Caco-2 (cell line): ENCODE data around the gene DNAJB12. TPM values are rescaled to one million over a fixed set of nuclear protein-coding genes. Genes with fewer than 3 reads are reported as not detected.

Source experiments
- BruUV-seq: library from RNA; stranded (reverse); fragments of 400-500 nt; replicated peaks from 2 replicates; lab custom pipeline; 2021; lab: Mats Ljungman, UMichigan
- CTCF ChIA-PET: fragments of 300-600 bp; sonication (Branson Sonifier 250); formaldehyde crosslinking; loops from one replicate; lab custom pipeline; 2022; ENCODE audit warnings: antibody characterized with exemption; lab: Charles Lee
- POLR2A ChIA-PET: fragments of 300-600 bp; sonication (Branson Sonifier 250); formaldehyde crosslinking; loops from one replicate; lab custom pipeline; 2022; ENCODE audit warnings: antibody characterized with exemption; lab: Charles Lee
- DNase-seq, 2 experiments: peaks; one replicate each; pipeline versions ENCODE4 v3.0.0 to v3.0.0-alpha.2; 2020 to 2022
- H3K27me3 ChIP-seq: replicated peaks from 2 replicates; pipeline ENCODE4 v1.6.0; 2011; ENCODE audit warnings: low read length; ENCODE audit not compliant: control insufficient read depth, insufficient read depth
- H3K36me3 ChIP-seq: 2 replicates; pipeline ENCODE4 v1.5.1; 2011; ENCODE audit warnings: low read length; ENCODE audit not compliant: control insufficient read depth, insufficient read depth
- H3K4me1 ChIP-seq: fragments of 250-450 bp; sonication (Bioruptor Pico); 2 replicates; pipeline ENCODE4 v1.5.1; 2020; ENCODE audit warnings: mild to moderate bottlenecking
- H3K4me3 ChIP-seq: 2 replicates; pipeline ENCODE4 v1.5.1; 2011; ENCODE audit warnings: low read depth, mild to moderate bottlenecking, control low read depth, low read length
- H3K9me3 ChIP-seq: fragments of 250-450 bp; sonication (Bioruptor Pico); 2 replicates; pipeline ENCODE4 v1.5.1; 2020; ENCODE audit warnings: mild to moderate bottlenecking, moderate library complexity
- H3K27ac Mint-ChIP-seq: one replicate; pipeline ENCODE4 v1.8.0; 2022; ENCODE audit warnings: mixed read lengths; ENCODE audit not compliant: unreplicated experiment
- H3K27me3 Mint-ChIP-seq: one replicate; pipeline ENCODE4 v1.8.0; 2022; ENCODE audit warnings: mixed read lengths; ENCODE audit not compliant: insufficient read depth, unreplicated experiment
- H3K36me3 Mint-ChIP-seq: one replicate; pipeline ENCODE4 v1.8.0; 2022; ENCODE audit warnings: mild to moderate bottlenecking, mixed read lengths; ENCODE audit not compliant: insufficient read depth, unreplicated experiment
- H3K4me1 Mint-ChIP-seq: one replicate; pipeline ENCODE4 v1.8.0; 2022; ENCODE audit warnings: low read depth, mixed read lengths; ENCODE audit not compliant: unreplicated experiment
- H3K4me3 Mint-ChIP-seq: one replicate; pipeline ENCODE4 v1.8.0; 2022; ENCODE audit warnings: mild to moderate bottlenecking, moderate library complexity, mixed read lengths; ENCODE audit not compliant: unreplicated experiment
- H3K9me3 Mint-ChIP-seq: one replicate; pipeline ENCODE4 v1.8.0; 2022; ENCODE audit warnings: mixed read lengths; ENCODE audit not compliant: unreplicated experiment
- CTCF ChIP-seq, 2 experiments: fragments of 200-600 bp in 1 of 2; IDR thresholded peaks; 1 replicate in 1 of 2; 2 replicates in 1 of 2; pipeline versions ENCODE4 v1.5.1 to v1.8.0; 2011 to 2022; ENCODE audit warnings: antibody characterized with exemption in 1 of 2, control low read depth in 1 of 2, inconsistent platforms in 1 of 2, low read depth in 1 of 2, low read length in 1 of 2, mild to moderate bottlenecking in 1 of 2, moderate library complexity in 1 of 2; ENCODE audit not compliant: insufficient read depth in 1 of 2, severe bottlenecking in 1 of 2, unreplicated experiment in 1 of 2
- intact Hi-C: fragments of 100-400 bp; cut with micrococcal nuclease; formaldehyde crosslinking; loops from one replicate; pipeline ENCODE4 v1.10.0; 2022; ENCODE audit not compliant: unreplicated experiment
- total RNA-seq: library from RNA; stranded (reverse); gene quantifications from 2 replicates; pipeline ENCODE4 v1.2.3, GENCODE V29; 2022

The DNAJB12 gene
- total RNA-seq, 1 experiment from 2014 or later: 56.0 TPM

DNA sequence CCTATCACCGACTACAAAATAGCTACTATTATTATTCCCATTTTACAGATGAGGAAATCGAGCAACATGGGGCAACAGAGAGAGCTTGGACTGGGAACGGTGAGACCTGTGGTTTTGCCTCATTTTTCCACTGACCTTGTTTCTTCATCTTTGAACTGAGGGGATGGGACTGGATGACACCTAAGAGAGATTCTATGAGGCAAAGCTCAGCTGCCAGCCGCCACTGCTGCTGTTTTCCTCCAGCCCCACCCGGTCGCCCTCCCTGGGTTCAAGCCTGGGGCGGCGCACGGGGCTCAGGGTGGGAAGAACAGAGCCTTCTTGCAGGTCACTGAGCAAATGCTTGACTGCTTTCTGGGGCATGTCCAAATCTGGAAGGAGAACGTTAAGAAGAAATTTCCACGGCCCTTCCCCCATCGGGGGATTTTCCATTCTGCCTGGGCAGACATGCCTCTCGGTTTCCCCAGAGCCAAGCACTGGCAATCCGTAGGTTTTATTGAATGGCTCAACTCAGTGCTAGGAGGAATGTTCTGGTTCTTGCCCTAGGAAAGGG lies 68.7 kb downstream of the DNAJB12 start:
- Mint-ChIP-seq H3K36me3 (no peaks in the 10 kb centered on the region), H3K27ac (peak overlapping the region; percentile 26), H3K4me3 (no peak overlapping the region), H3K9me3 (no peaks in the 10 kb centered on the region), H3K27me3 (no peaks in the 10 kb centered on the region), H3K4me1 (peaks cover 16% of the 10 kb centered on the region)
- H3K4me3 ChIP-seq: no peak overlapping the region
- POLR2A ChIA-PET: interaction anchor here (1.2 kb wide), 1 partner anchor 13 kb away, joined by 7 read pairs; no protein-coding TSS in a partner anchor
- no TSS peak for BruUV-seq
- H3K9me3 ChIP-seq: no peaks in the 10 kb centered on the region
- no peak for TF ChIP-seq CTCF (IDR thresholded peaks at IDR 0.05; ENCODE audit: insufficient read depth in 1 of 2, low read depth in 1 of 2, low read length in 1 of 2, severe bottlenecking in 1 of 2, unreplicated experiment in 1 of 2)
- no peaks in the 10 kb centered on the region for H3K4me1 ChIP-seq
- H3K36me3 ChIP-seq: no peaks in the 10 kb centered on the region
- H3K27me3 ChIP-seq: no peaks in the 10 kb centered on the region
- intact Hi-C loops: no loop called here
- no peak for DNase-seq
- CTCF ChIA-PET: no interaction called here

DNA sequence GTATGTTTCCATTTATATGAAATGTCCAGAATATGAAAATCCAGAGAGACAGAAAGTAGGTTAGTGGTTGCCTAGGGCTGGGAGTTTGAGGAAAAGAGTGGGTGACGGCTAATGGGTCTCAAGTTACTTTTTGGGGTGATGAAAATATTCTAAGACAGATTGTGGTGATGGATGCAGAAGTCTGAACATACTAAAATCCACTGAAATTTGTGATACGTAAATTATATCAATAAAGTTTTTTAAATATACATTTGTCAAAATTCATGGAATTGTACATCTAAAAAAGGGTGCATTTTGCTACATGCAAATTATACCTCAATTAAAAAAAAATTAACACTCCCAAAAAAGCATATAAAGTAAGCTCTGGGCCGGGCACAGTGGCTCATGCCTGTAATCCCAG lies 71.6 kb downstream of the DNAJB12 start:
- H3K36me3 ChIP-seq: no peaks in the 10 kb centered on the region
- no peaks in the 10 kb centered on the region for H3K27me3 Mint-ChIP-seq
- H3K4me3 ChIP-seq: no peak overlapping the region
- POLR2A ChIA-PET: interaction anchor here (1.1 kb wide), 1 partner anchor 10 kb away, joined by 7 read pairs; no protein-coding TSS in a partner anchor
- peaks cover 22% of the 10 kb centered on the region for H3K4me1 Mint-ChIP-seq
- no peak for TF ChIP-seq CTCF (IDR thresholded peaks at IDR 0.05; ENCODE audit: insufficient read depth in 1 of 2, low read depth in 1 of 2, low read length in 1 of 2, severe bottlenecking in 1 of 2, unreplicated experiment in 1 of 2)
- no peaks in the 10 kb centered on the region for H3K27me3 ChIP-seq
- no peak overlapping the region for H3K4me3 Mint-ChIP-seq
- intact Hi-C loops: no loop called here
- no TSS peak for BruUV-seq
- CTCF ChIA-PET: no interaction called here
- H3K9me3 Mint-ChIP-seq: no peaks in the 10 kb centered on the region
- no peak overlapping the region for H3K27ac Mint-ChIP-seq
- H3K36me3 Mint-ChIP-seq: peaks cover 6% of the 10 kb centered on the region
- DNase-seq: no peak
- no peaks in the 10 kb centered on the region for H3K9me3 ChIP-seq
- no peaks in the 10 kb centered on the region for H3K4me1 ChIP-seq

Other genes starting within 250 kb of the DNAJB12 start
- gene ANAPC16, start 138.9 kb downstream of the DNAJB12 start, total RNA-seq: 134 and 144 TPM in 2 replicates
- 60.1 and 73.7 TPM in 2 replicates for gene ASCC1, start 138.6 kb downstream of the DNAJB12 start, total RNA-seq
- 152 and 155 TPM in 2 replicates for gene DDIT4, start 81.0 kb downstream of the DNAJB12 start, total RNA-seq